Measurements from ENCODE around the gene SLIT1. TPM values are rescaled to one million over a fixed set of nuclear protein-coding genes. Genes with fewer than 3 reads are reported as not detected.

SLIT1 gene
- total RNA-seq, 1 donor from 2014 or later, result 0.49 TPM

DNA sequence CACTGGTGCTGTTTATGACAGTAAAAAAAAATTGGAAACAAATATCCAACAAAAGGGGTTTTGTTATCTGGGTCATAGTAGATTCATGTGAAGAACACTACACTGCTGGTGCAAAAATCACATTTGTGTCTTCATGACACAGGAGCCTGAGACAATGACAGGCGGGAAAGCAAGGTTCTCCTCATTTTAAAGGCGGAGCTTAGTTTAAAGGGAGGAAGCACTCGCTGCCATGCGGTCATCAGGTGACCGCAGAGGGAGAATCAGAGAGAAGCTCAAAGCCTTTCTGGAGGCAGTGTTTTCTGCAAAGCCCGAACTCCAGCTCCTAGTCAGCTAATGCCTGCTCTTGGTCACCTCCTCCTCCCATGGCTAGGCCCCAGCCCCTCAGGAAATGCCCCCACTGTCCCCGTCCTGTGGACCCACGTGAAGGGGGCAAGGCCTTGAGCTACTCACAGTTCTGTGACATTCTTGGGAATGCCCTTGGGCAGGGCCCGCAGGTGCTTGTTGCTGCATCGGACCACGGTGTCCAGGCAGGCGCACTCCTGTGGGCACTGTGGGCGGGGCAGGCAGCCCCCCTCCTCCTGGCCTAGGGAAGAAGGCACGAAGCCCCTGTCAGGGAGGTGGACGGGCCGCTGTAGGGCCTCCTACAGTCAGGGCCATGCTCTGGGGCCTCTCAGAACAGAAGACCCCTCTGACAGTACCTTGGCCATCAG lies 146.1 kb downstream of the SLIT1 start:
- Histone ChIP-seq H3K4me1 (peaks cover 12% of the 10 kb centered on the region), H3K36me3 (no peaks in the 10 kb centered on the region), H3K9me3 (no peaks in the 10 kb centered on the region), H3K4me3 (no peak overlapping the region), H3K27me3 (no peaks in the 10 kb centered on the region), H3K27ac (no peak overlapping the region)
- no peak for DNase-seq (ENCODE audit: extremely low spot score in 2 of 2)
- intact Hi-C loops (cut with DNase I), result no loop called here
- TF ChIP-seq POLR2A (IDR thresholded peaks at IDR 0.05) (no peak), POLR2AphosphoS5 (IDR thresholded peaks at IDR 0.05; ENCODE audit: insufficient read depth in 1 of 2, low read depth in 1 of 2) (no peak)
- TF ChIP-seq, protein P1, sequence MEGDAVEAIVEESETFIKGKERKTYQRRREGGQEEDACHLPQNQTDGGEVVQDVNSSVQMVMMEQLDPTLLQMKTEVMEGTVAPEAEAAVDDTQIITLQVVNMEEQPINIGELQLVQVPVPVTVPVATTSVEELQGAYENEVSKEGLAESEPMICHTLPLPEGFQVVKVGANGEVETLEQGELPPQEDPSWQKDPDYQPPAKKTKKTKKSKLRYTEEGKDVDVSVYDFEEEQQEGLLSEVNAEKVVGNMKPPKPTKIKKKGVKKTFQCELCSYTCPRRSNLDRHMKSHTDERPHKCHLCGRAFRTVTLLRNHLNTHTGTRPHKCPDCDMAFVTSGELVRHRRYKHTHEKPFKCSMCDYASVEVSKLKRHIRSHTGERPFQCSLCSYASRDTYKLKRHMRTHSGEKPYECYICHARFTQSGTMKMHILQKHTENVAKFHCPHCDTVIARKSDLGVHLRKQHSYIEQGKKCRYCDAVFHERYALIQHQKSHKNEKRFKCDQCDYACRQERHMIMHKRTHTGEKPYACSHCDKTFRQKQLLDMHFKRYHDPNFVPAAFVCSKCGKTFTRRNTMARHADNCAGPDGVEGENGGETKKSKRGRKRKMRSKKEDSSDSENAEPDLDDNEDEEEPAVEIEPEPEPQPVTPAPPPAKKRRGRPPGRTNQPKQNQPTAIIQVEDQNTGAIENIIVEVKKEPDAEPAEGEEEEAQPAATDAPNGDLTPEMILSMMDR (IDR thresholded peaks at IDR 0.05), result no peak

DNA sequence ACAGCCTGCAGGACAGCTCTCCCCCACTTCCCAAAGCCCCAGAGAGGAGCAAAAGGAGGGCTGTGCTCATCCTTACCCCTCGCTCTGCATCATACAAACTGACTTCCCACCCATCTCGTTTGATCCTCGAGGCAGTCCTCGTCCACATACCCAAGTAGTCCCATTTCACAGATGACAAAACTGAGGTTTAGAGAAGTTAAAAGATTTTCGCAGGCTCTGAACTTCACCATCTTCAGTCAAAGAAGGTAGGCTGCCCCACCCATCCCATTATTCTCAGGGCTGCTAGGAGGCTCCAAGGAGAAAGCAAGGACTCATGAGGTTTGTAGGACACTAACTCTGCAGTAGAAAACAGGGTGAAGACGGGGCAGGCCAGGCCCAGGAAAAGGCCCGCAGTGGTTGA lies 147.1 kb downstream of the SLIT1 start:
- no peak for DNase-seq (ENCODE audit: extremely low spot score in 2 of 2)
- TF ChIP-seq POLR2AphosphoS5 (IDR thresholded peaks at IDR 0.05; ENCODE audit: insufficient read depth in 1 of 2, low read depth in 1 of 2), result no peak
- TF ChIP-seq POLR2A (IDR thresholded peaks at IDR 0.05), result no peak
- TF ChIP-seq, protein P1 (IDR thresholded peaks at IDR 0.05), result no peak
- intact Hi-C loops (cut with DNase I), result no loop called here
- Histone ChIP-seq H3K27me3 (no peaks in the 10 kb centered on the region), H3K4me1 (peaks cover 12% of the 10 kb centered on the region), H3K9me3 (no peaks in the 10 kb centered on the region), H3K4me3 (no peak overlapping the region), H3K27ac (no peak overlapping the region), H3K36me3 (no peaks in the 10 kb centered on the region)

DNA sequence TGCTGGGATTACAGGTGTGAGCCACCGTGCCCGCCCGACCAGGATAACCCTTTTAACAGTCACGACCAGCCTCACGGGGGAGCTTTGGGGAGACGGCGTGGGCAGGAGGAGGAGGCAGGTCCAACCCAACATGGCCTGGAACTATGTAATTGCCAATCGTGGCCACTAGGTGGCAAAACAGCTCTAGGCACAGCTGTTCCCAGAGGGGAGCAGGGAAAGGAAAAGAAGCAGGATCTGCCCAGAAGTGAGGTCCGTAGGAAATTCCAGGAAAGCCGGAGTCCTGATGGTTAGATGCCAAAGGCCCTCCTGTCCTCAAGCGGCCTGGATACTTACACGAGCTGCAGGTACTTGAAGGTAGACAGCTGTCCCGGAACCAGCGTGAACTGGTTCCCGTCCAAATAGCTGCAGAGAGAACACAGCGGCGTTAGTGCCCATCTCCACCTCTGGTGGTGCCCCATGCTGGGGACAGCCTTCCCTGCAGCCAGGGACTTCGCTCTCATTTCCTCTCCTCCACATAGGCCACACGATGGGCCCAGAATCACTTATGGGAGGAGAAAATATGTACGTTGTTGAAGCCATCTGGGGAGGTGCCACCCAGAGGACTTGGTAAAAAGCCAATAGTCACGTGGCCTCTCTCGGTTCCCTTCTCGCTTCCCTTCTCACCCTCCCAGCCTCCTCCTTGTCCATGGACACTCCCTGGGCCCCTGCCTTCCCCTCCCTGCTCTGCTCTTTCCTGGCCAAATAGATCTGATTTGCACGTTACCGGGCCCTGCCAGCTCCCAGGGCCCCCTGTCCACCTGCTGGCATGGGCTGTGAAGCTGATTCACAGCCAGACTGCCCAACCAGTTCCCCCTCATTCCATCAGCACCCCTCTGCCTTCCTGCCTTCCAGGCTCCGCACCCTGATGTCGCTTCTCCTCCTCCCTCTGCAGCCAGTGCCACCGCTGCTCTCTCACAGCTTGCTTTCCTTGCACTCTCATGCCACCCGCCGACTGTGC lies 148.1 kb downstream of the SLIT1 start:
- intact Hi-C loops (cut with DNase I), result no loop called here
- H3K27me3 ChIP-seq, result no peaks in the 10 kb centered on the region
- DNase-seq (ENCODE audit: extremely low spot score in 2 of 2), result no peak
- TF ChIP-seq POLR2A (IDR thresholded peaks at IDR 0.05) (no peak), POLR2AphosphoS5 (IDR thresholded peaks at IDR 0.05; ENCODE audit: insufficient read depth in 1 of 2, low read depth in 1 of 2) (peak in 1 of 2 donors; percentile 25)
- TF ChIP-seq, protein P1 (IDR thresholded peaks at IDR 0.05), result peak; percentile 78 to 89 (median 78)
- H3K4me1 ChIP-seq, result peaks cover 12% of the 10 kb centered on the region
- H3K9me3 ChIP-seq, result no peaks in the 10 kb centered on the region
- peak overlapping the region; percentile 40 to 50 for H3K4me3 ChIP-seq
- peak overlapping the region; percentile 52 for H3K27ac ChIP-seq
- no peaks in the 10 kb centered on the region for H3K36me3 ChIP-seq

DNA sequence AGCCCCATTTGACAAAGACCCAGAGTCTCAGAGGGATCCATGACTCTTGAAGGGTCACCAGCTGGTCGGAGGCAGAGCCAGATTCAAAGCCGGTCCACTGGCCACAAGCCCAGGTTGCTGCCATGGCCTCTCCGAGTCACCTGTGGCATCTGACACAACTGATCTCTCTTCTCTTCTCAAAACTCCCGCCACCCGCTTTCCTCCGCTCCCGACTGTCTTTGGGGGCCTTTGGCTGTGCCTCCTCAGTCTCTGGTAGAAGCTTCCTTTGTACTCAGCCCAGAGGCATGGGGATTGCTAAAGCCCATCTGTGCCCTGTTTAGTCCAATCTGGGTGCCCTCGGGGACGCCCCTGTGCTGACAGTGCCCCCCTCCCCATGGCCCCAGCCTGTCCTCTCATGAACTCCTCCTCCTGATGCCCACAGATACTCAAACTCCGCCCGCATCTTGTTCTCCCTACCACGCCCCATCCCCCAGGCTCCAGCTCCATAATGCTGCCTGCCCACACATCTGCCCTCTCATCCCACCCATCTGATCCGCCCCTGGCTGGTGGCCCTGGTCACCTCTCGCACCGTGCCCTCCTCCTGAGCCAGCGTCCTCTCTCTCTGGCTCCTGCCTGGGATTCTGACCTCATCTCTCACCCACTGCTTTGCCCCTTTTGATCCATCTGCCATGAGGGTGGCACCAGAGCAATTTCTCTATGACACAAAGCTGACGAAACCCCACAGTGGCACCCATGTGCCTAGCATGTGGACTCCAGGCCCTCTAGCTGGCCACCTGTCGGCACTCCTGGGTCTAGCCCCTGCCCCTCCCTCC lies 150.6 kb downstream of the SLIT1 start:
- TF ChIP-seq POLR2AphosphoS5 (IDR thresholded peaks at IDR 0.05; ENCODE audit: insufficient read depth in 1 of 2, low read depth in 1 of 2), result no peak
- TF ChIP-seq, protein P1 (IDR thresholded peaks at IDR 0.05), result no peak
- TF ChIP-seq POLR2A (IDR thresholded peaks at IDR 0.05), result no peak
- intact Hi-C loops (cut with DNase I), result no loop called here

More for the DNA sequence above, 150.6 kb downstream of the SLIT1 start:
- DNase-seq (ENCODE audit: extremely low spot score in 2 of 2), result no peak
- Histone ChIP-seq H3K27me3 (no peaks in the 10 kb centered on the region), H3K36me3 (no peaks in the 10 kb centered on the region), H3K4me3 (no peak overlapping the region), H3K4me1 (peaks cover 12% of the 10 kb centered on the region), H3K27ac (no peak overlapping the region), H3K9me3 (no peaks in the 10 kb centered on the region)
